Type B pancreatic cell (in vitro differentiated cells): ENCODE measurements around the gene AIMP2. TPM values are rescaled to one million over a fixed set of nuclear protein-coding genes. Genes with fewer than 3 reads are reported as not detected.
A peak's percentile ranks its signal among the peaks of the same experiment; 100 is the strongest.

Experiments
- DNase-seq: peaks from one replicate; pipeline ENCODE4 v3.0.0; 2021; ENCODE audit warnings: mixed read lengths; ENCODE audit not compliant: unreplicated experiment; ENCODE audit errors: extremely low spot score
- H3K27ac Mint-ChIP-seq: 2 replicates; pipeline ENCODE4 v1.8.0; 2021; ENCODE audit warnings: mild to moderate bottlenecking, mixed read lengths
- H3K27me3 Mint-ChIP-seq: 2 replicates; pipeline ENCODE4 v1.8.0; 2021; ENCODE audit warnings: mixed read lengths
- H3K36me3 Mint-ChIP-seq: 2 replicates; pipeline ENCODE4 v1.8.0; 2021; ENCODE audit warnings: mixed read lengths
- H3K4me1 Mint-ChIP-seq: one replicate; pipeline ENCODE4 v1.8.0; 2021; ENCODE audit warnings: mixed read lengths; ENCODE audit not compliant: unreplicated experiment
- H3K4me3 Mint-ChIP-seq: 2 replicates; pipeline ENCODE4 v1.8.0; 2021; ENCODE audit warnings: mild to moderate bottlenecking, mixed read lengths
- H3K9me3 Mint-ChIP-seq: 2 replicates; pipeline ENCODE4 v1.8.0; 2021; ENCODE audit warnings: mixed read lengths
- CTCF ChIP-seq: fragments of 200-600 bp; sonication (generic); conservative IDR thresholded peaks from 2 replicates; pipeline ENCODE4 v1.5.0; 2021; ENCODE audit warnings: antibody characterized with exemption, mild to moderate bottlenecking
- total RNA-seq: library from RNA; stranded (reverse); gene quantifications from 2 replicates; pipeline ENCODE4 v1.2.1, GENCODE V29; 2021; ENCODE audit warnings: low replicate concordance

The AIMP2 gene
- total RNA-seq, 1 donor from 2014 or later: 40.5 TPM

GRCh38 chr7:6026820-6027311 is 17.8 kb downstream of the AIMP2 start:
- no peaks in the 10 kb centered on the region for H3K9me3 Mint-ChIP-seq
- no peak for TF ChIP-seq CTCF
- no peak for DNase-seq
- peak overlapping the region; percentile 36 for H3K27ac Mint-ChIP-seq
- no peaks in the 10 kb centered on the region for H3K27me3 Mint-ChIP-seq
- peaks cover 46% of the 10 kb centered on the region for H3K36me3 Mint-ChIP-seq
- no peaks in the 10 kb centered on the region for H3K4me1 Mint-ChIP-seq
- no peak overlapping the region for H3K4me3 Mint-ChIP-seq

- peaks cover 38% of the 10 kb centered on the region for H3K36me3 Mint-ChIP-seq
- no peaks in the 10 kb centered on the region for H3K27me3 Mint-ChIP-seq
Measured at GRCh38 chr7:6027806-6028365, 18.8 kb downstream of the AIMP2 start.

GRCh38 chr7:6028563-6028962 is 19.5 kb downstream of the AIMP2 start:
- TF ChIP-seq CTCF: no peak
- H3K36me3 Mint-ChIP-seq: peaks cover 31% of the 10 kb centered on the region
- no peak overlapping the region for H3K4me3 Mint-ChIP-seq
- H3K4me1 Mint-ChIP-seq: no peaks in the 10 kb centered on the region
- no peak overlapping the region for H3K27ac Mint-ChIP-seq
- no peaks in the 10 kb centered on the region for H3K27me3 Mint-ChIP-seq
- no peaks in the 10 kb centered on the region for H3K9me3 Mint-ChIP-seq
- no peak for DNase-seq

More at GRCh38 chr7:6027806-6028365, 18.8 kb downstream of the AIMP2 start:
- Mint-ChIP-seq H3K9me3 (no peaks in the 10 kb centered on the region), H3K4me1 (no peaks in the 10 kb centered on the region), H3K27ac (no peak overlapping the region), H3K4me3 (no peak overlapping the region)
- no peak for TF ChIP-seq CTCF
- DNase-seq: no peak

- peaks cover 33% of the 10 kb centered on the region for H3K36me3 Mint-ChIP-seq
- H3K4me3 Mint-ChIP-seq: no peak within 1 kb of the TSS
- no peaks in the 10 kb centered on the region for H3K4me1 Mint-ChIP-seq
- no peaks in the 10 kb centered on the region for H3K9me3 Mint-ChIP-seq
- H3K27ac Mint-ChIP-seq: no peak within 1 kb of the TSS
- TF ChIP-seq CTCF: no peak
- H3K27me3 Mint-ChIP-seq: no peaks in the 10 kb centered on the region
- no peak for DNase-seq
Measured at GRCh38 chr7:6030988-6031387, 21.9 kb downstream of the AIMP2 start, which contains the start of gene ANKRD61. Gene ANKRD61 (plus strand): TSS chr7:6031376. CDS start chr7:6031376, 0 bp downstream.

GRCh38 chr7:6031567-6031966 is 22.5 kb downstream of the AIMP2 start:
- H3K9me3 Mint-ChIP-seq: no peaks in the 10 kb centered on the region
- no peak for TF ChIP-seq CTCF
- no peaks in the 10 kb centered on the region for H3K27me3 Mint-ChIP-seq
- no peaks in the 10 kb centered on the region for H3K4me1 Mint-ChIP-seq
- H3K27ac Mint-ChIP-seq: no peak overlapping the region
- no peak overlapping the region for H3K4me3 Mint-ChIP-seq
- DNase-seq: no peak
- peaks cover 36% of the 10 kb centered on the region for H3K36me3 Mint-ChIP-seq
